HEK293 (cell line): ENCODE results near the gene RNF32.

Source experiments
- TCF7L2 ChIP-seq: IDR thresholded peaks from 2 replicates; pipeline ENCODE4 v1.6.1; 2011; ENCODE audit warnings: low read depth, mild to moderate bottlenecking, inconsistent platforms, low read length, moderate library complexity, borderline replicate concordance
- YY2 ChIP-seq: fragments of 450-650 bp; formaldehyde crosslinking; IDR thresholded peaks from 2 replicates; pipeline ENCODE4 v1.5.1; 2016; ENCODE audit warnings: missing biosample characterization, missing genetic modification characterization

DNA sequence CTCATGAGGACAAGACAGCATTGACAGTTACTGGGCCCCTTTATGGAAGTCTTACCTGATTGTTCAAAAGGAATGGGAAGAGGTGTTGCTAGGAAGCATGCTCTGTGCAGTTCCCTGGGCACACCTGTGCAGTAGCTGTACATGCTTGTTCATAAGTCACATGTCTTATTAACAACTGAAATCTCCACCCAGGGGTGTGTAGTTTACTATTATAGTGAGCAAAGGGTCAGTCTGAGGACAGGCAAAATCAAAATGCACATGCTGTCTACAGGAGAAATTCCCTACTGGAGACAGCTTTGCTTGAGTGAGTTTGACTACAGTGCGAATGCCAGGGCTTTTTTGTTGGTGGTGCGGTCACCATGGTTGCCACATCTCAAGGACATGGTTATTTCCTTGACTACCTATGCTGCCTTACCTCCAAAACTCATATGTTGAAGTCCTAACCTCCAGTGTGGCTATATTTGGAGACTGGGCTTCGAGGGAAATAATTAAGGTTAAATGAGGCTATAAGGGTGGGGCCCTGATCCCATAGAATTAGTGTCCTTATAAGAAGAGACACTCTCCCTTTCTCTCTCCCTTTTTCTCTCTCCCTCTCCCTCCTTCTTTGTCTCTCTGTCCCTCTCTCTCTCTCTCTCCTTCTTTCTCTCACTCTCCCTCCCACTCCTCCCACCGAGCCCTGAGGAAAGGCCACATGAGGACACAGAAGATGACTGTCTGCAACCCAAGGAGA is 48.3 kb upstream of the RNF32 start:
- TF ChIP-seq YY2 (tag by site-specific recombination) (no peak), TCF7L2 (no peak)
